GM18498 (cell line): ENCODE measurements around the gene RRAGA.
A peak's percentile ranks its signal among the peaks of the same experiment; 100 is the strongest.

Source experiments
- ATAC-seq: cut with Tn5 transposase; IDR thresholded peaks from one replicate; pipeline ENCODE4 v1.9.1; 2021; ENCODE audit warnings: mild to moderate bottlenecking, moderate library complexity; ENCODE audit not compliant: unreplicated experiment

The RRAGA gene

DNA sequence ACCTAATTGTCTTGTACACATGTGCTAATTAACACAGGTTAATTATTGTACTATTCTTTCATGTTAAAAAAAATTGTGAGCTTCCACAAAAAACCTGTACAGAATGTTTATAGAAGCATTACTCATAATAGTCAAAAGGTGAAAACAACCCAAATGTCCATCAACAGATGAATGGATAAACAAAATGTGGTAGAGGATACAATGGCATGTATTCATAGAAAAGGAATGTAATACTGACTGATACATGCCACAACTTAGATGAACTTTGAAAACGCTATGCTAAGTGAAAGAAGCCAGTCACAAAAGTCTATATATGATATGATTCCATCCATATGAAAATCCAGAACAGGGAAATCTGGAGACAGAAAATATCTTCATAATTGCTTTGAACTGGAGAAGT, 25.6 kb downstream of the RRAGA start:
- no peak for ATAC-seq

DNA sequence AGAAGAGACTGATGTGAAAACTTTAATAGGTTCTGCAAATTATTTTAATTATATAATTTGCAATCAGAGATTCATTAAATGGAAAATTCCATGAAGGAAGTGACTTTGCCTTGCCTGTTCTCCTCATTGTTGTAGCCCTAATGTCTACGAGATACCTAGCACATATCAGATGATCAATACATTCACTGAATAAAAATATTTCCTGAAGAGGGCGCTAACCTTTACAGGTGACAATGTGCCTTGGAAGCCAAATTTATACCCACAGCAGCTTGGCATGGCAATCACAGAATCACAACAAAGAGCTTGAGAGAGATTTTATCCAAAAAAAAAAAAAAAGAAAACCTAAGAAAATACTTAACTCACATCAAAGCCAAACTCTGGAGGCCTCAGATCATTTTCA, 36.1 kb downstream of the RRAGA start:
- ATAC-seq: peak; percentile 62

DNA sequence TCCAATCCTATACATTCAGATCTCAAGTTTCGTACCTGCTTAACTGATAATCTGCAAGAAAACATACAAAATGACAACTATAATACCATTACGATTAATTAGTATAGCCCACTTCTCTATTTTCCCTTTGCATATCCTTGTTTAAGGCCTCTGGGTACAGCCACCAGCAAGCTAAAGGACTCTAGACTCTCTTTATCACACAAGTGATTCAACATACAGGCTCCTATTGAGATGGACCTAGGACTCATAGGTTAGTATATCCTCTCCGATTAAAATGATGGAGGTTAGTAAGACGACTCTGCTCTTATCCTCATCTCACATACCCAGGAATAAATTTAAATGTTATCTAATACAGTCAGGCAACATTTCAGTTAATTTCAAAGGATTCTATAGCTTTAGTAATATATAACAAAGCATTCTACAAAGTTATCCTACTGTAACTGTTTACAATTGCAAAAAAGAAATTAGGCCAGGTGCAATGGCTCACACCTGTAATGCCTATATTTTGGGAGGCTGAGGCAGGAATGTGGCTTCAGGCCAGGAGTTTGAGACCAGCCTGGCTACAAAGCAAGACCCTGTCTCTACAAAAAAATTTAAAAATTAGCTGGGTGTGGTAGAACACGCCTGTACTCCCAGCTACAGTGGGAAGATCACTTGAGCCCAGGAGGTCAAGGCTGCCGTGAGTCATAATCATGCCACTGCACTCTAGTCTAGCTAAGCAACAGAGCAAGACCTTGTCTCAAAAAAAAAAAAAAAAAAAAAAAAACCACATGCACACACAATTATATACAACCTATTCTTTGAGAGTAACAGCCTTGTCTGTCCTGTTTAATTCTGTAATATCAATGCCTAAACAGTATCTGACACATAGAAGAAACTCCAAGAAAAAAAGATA, 38.1 kb downstream of the RRAGA start:
- ATAC-seq: no peak

GRCh38 chr9:19097431-19097830, 48.2 kb downstream of the RRAGA start:
- peak; percentile 33 for ATAC-seq
